Activated gamma-delta T cell (primary cell): Measurements from ENCODE around the gene KLF18.
"Not testable (repeated sequence)": the region's sequence is repeated elsewhere in the genome, so short reads cannot be mapped to it uniquely, and the experiment has no call there.

Experiments used
- DNase-seq: peaks from one replicate; lab custom pipeline; 2025; lab: John Stamatoyannopoulos, UW

KLF18 gene

DNA sequence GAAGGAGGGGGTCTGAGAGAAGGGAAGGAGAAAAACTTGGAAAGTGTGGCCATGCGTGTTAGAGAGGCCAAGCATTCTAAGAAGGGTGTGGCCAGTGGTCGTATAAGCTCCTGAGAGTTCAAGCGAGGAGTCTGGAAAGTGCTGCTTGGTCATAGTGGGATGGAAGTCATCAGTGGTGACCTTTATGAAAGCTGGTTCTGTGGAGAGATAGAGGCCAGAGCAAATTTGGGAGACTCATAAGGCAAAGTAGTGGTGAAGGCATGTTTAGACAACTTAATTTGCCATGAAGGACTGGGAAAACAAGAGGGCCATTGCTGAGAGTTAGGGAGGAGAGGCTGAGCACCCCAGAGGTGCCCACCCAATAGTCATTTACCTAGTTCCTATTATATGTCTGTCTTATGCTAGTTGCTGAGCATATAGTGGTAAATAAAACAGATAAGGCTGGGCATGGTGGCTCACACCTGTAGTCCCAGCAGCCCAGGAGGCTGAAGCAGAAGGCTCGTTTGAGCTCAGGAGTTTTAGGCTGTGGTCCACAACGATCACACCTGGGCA lies 21.0 kb downstream of the KLF18 start:
- no peak for DNase-seq

DNA sequence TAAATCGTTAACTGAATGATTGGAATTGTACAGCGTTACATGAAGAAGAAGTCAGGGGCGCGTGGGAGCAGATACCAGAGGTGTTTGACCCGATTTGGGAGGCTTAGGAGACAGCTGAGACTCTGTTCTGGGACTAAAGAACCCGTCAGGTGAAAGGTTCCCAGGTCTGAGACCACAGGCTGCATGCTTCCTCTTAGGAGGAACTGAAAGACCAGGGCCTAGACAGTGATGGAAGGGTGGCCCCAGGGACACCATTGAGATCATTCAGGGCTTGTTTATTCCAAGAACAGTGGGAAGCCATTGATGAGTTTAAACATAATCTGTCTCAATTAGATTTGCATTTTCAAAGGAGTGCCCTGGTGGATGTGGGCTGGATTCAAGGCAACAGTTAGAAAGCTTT lies 21.9 kb downstream of the KLF18 start:
- DNase-seq: no peak

GRCh38 chr1:44118682-44119081 lies 22.7 kb downstream of the KLF18 start, which contains the start of gene KLF17:
Gene KLF17 (plus strand): TSS chr1:44118821. CDS start chr1:44118908, 87 bp downstream.
- DNase-seq: no peak

- DNase-seq: not testable (repeated sequence)
Observed at GRCh38 chr1:44117272-44117671, 24.2 kb downstream of the KLF18 start.

- no peak for DNase-seq
Observed at GRCh38 chr1:44114098-44114497, 27.3 kb downstream of the KLF18 start.

DNA sequence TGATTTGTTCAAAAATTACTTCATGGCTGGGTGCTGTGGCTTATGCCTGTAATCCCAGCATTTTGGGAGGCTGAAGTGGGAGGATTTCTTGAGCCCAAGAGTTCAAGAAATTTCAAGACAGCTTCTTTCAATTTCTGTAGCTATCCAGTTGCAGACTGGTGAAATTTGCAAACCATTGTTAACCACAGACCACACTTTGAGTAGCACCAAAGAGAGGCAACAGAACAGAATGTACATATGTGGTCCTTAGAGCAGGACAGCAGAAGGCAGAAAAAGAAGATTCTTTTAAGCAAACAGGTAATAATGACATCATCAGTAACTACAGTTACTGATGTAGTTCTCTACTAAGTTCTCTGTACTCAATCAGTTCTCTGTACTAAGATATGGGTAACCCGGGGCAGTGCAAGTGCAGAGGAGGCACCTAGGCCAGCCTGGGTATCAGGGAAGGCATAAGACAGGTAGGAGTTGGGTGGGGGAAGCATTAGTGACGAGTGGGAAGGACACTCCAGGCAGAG lies 28.3 kb downstream of the KLF18 start:
- DNase-seq: no peak

- no peak for DNase-seq
Observed at GRCh38 chr1:44112486-44112885, 28.9 kb downstream of the KLF18 start.

DNA sequence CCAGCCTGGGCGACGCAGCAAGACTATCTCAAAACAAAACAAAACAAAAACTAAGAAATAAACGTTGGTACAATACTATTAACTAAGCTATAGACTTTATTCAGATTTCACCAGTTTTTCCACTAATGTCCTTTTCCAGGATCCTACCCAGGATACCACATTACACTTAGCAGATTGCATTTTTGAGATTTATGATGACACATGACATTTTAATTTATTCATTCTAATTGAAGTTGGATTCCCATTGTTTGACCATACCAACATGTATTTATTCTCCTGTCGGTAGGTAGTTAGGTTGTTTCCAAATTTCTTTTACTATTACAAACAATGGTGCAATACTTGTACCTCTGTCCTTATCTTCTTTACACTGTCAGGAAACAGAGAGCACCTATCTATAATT lies 29.6 kb downstream of the KLF18 start:
- DNase-seq: no peak

GRCh38 chr1:44110916-44111315 lies 30.5 kb downstream of the KLF18 start:
- DNase-seq: no peak

GRCh38 chr1:44108971-44109370 lies 32.5 kb downstream of the KLF18 start:
- no peak for DNase-seq

DNA sequence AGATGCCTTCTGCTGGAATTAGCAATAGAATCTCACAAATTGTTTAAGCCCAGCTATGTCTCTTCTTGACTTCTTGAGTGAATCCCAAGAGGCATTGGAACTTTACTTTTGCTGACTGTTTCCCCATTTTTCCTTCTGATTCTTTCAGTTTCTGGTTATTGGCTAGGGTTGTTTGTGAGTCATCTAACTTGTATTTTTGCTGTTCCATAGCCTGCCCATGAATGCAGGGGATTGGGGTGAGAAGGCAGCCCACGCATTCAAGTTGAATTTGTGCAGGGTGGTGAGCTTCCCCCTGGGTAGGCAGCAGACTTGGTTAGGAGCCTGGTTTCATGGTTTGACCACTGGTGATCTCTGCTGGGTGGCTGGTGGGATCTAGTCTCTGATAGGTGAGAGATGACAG lies 33.2 kb downstream of the KLF18 start:
- DNase-seq: no peak

GRCh38 chr1:44105810-44106209 lies 35.6 kb downstream of the KLF18 start:
- no peak for DNase-seq

DNA sequence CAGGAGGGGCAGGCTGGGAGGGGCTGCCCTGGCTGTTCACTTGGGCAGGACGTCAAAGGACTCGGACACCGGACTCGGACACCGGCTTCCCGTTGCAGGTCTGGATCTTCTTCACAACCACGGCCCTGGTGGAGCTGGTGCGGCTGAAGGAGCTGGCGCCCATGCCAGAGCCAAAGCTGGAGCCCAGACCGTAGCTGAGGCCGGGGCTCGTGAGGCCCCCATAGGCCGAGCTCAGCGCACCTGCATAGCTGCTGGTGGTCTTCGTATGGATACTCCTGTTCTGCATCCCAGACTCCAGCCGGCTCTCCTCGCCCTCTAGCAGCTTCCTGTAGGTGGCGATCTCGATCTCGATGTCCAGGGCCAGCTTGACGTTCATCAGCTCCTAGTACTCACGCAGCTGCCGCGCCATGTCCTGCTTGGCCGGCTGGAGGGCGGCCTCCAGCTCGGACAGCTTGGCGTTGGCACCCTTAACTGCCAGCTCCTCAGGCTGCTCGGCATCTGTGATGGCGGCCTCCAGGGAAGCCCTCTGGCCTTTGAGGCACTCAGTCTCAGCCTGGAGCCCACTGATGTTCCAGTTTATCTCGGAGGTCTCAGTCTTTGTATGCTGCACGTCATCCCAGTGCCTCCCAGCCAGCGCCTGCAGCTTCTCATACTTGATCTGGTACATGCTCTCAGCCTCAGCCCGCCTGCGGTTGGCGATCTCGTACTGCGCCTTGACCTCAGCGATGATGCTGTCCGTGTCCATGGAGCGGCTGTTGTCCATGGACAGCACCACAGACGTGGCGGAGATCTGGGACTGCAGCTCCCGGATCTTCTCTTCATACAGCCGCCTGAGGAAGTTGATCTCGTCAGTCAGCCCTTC lies 37.9 kb downstream of the KLF18 start:
- DNase-seq: no peak

DNA sequence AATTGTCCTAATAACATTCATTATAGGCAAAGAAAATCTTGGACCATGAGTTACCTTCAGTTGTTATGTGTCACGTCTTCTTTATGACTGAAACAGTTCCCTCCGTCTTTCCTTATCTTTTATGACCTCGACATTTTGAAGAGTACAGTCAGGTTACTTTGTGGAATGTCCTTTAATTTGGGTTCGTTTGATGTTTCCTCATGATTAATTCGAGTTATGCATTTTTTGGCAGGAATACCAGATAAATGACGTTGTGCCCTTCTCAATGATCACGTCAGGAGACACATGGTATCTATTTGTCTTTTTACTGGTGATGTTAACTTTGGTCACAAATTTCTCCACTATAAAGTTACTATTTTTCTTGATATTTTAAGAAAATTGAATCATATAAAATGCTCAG lies 40.1 kb downstream of the KLF18 start:
- no peak for DNase-seq

- DNase-seq: no peak
Observed at GRCh38 chr1:44100183-44100868, 41.1 kb downstream of the KLF18 start.

- no peak for DNase-seq
Observed at GRCh38 chr1:44094047-44094446, 47.4 kb downstream of the KLF18 start.

GRCh38 chr1:44090429-44091252 lies 50.8 kb downstream of the KLF18 start:
- no peak for DNase-seq

GRCh38 chr1:44089371-44090048 lies 51.9 kb downstream of the KLF18 start:
- no peak for DNase-seq
